ENCODE results near the gene BTN2A1.

DNA sequence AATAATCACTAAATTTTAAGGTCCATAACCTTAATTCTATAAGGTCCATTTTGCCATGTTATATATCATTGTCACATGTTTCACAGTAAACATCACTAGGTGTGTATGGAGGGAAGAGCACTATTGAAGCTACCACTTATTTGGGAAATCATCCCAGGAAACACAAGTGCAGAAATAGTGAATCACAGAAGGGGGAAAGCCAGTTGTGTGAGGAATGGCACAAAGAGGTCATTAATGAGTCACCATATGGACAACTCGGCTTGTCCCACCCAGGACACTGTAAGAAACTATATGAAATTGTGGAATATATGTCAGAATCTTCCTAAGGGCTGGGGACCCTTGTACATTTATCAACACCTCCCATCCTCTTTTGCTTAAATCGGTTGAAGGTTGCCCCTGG is 42.0 kb upstream of the BTN2A1 start:
- TF ChIP-seq, protein P1, sequence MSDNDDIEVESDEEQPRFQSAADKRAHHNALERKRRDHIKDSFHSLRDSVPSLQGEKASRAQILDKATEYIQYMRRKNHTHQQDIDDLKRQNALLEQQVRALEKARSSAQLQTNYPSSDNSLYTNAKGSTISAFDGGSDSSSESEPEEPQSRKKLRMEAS (IDR thresholded peaks at IDR 0.05): no peak
- TF ChIP-seq CREB1 (IDR thresholded peaks at IDR 0.05; ENCODE audit: low read depth) (no peak), RAD21 (IDR thresholded peaks at IDR 0.05; ENCODE audit: low read depth) (no peak)
